Measurements from ENCODE around the gene ALDH18A1. TPM values are rescaled to one million over a fixed set of nuclear protein-coding genes. Genes with fewer than 3 reads are reported as not detected.

Gene ALDH18A1
- polyA plus RNA-seq, 1 donor from 2014 or later, result 45.7 TPM

DNA sequence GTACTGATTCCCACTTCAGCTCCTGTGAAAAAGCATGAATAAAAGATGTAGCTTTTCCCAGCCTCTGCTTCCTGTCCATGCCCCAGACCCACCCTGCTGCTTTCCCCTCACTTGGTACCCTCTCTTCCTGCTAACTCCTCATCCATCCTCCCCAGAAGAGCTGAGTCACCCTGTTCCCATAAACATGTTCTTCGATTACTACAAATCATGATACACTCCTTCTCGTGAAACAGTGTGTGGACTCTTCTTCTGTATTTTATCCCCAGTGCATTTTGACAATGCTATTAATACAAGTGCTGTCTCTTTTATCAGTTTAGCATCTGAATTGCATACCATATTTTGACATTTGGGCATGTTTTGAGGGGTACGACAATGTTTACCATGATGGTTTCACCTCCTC is 49.6 kb downstream of the ALDH18A1 start:
- Histone ChIP-seq H3K9ac (ENCODE audit: low read length) (no peak overlapping the region), H3K36me3 (ENCODE audit: insufficient read depth, low read length) (no peaks in the 10 kb centered on the region), H3F3A (ENCODE audit: insufficient read depth, low read length, poor library complexity, severe bottlenecking) (no peaks in the 10 kb centered on the region), H3K4me2 (ENCODE audit: low read length) (no peak overlapping the region), H2AFZ (ENCODE audit: low read depth, low read length) (no peak overlapping the region), H3K4me3 (ENCODE audit: low read length) (no peak overlapping the region), H3K27me3 (ENCODE audit: insufficient read depth, low read depth, low read length) (no peaks in the 10 kb centered on the region), H3K9me2 (ENCODE audit: insufficient read depth, low read length) (no peaks in the 10 kb centered on the region), H3K27ac (ENCODE audit: low read length) (no peak overlapping the region), H4K20me1 (ENCODE audit: insufficient read depth) (no peaks in the 10 kb centered on the region), H3K79me2 (replicated peaks; ENCODE audit: insufficient read depth, low read length) (no peaks in the 10 kb centered on the region), H3K9me3 (ENCODE audit: low read length) (no peaks in the 10 kb centered on the region)
- TF ChIP-seq POLR2AphosphoS5 (IDR thresholded peaks at IDR 0.05) (no peak), EP300 (conservative IDR thresholded peaks at IDR 0.05; ENCODE audit: poor library complexity, severe bottlenecking) (no peak), MXI1 (conservative IDR thresholded peaks at IDR 0.05; ENCODE audit: poor library complexity, severe bottlenecking) (no peak), CTCF (IDR thresholded peaks at IDR 0.05; ENCODE audit: poor library complexity, severe bottlenecking) (no peak), EZH2 (IDR thresholded peaks at IDR 0.05; ENCODE audit: borderline replicate concordance, insufficient read depth, low read length, poor library complexity, severe bottlenecking) (no peak), RAD21 (conservative IDR thresholded peaks at IDR 0.05) (no peak), SMC3 (conservative IDR thresholded peaks at IDR 0.05; ENCODE audit: poor library complexity) (no peak), TAF1 (IDR thresholded peaks at IDR 0.05; ENCODE audit: low read depth) (no peak)
- TF ChIP-seq, protein P1, sequence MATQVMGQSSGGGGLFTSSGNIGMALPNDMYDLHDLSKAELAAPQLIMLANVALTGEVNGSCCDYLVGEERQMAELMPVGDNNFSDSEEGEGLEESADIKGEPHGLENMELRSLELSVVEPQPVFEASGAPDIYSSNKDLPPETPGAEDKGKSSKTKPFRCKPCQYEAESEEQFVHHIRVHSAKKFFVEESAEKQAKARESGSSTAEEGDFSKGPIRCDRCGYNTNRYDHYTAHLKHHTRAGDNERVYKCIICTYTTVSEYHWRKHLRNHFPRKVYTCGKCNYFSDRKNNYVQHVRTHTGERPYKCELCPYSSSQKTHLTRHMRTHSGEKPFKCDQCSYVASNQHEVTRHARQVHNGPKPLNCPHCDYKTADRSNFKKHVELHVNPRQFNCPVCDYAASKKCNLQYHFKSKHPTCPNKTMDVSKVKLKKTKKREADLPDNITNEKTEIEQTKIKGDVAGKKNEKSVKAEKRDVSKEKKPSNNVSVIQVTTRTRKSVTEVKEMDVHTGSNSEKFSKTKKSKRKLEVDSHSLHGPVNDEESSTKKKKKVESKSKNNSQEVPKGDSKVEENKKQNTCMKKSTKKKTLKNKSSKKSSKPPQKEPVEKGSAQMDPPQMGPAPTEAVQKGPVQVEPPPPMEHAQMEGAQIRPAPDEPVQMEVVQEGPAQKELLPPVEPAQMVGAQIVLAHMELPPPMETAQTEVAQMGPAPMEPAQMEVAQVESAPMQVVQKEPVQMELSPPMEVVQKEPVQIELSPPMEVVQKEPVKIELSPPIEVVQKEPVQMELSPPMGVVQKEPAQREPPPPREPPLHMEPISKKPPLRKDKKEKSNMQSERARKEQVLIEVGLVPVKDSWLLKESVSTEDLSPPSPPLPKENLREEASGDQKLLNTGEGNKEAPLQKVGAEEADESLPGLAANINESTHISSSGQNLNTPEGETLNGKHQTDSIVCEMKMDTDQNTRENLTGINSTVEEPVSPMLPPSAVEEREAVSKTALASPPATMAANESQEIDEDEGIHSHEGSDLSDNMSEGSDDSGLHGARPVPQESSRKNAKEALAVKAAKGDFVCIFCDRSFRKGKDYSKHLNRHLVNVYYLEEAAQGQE (IDR thresholded peaks at IDR 0.05; ENCODE audit: borderline replicate concordance), result no peak

GRCh38 chr10:95605163-95605562 is 51.3 kb downstream of the ALDH18A1 start:
- Histone ChIP-seq H3K79me2 (replicated peaks; ENCODE audit: insufficient read depth, low read length) (no peaks in the 10 kb centered on the region), H3K27me3 (ENCODE audit: insufficient read depth, low read depth, low read length) (no peaks in the 10 kb centered on the region), H2AFZ (ENCODE audit: low read depth, low read length) (no peak overlapping the region), H3K36me3 (ENCODE audit: insufficient read depth, low read length) (no peaks in the 10 kb centered on the region), H3K9me3 (ENCODE audit: low read length) (no peaks in the 10 kb centered on the region), H3K4me2 (ENCODE audit: low read length) (no peak overlapping the region), H3K4me3 (ENCODE audit: low read length) (no peak overlapping the region), H3K9ac (ENCODE audit: low read length) (no peak overlapping the region), H3K9me2 (ENCODE audit: insufficient read depth, low read length) (no peaks in the 10 kb centered on the region), H3F3A (ENCODE audit: insufficient read depth, low read length, poor library complexity, severe bottlenecking) (no peaks in the 10 kb centered on the region), H4K20me1 (ENCODE audit: insufficient read depth) (no peaks in the 10 kb centered on the region), H3K27ac (ENCODE audit: low read length) (no peak overlapping the region)
- TF ChIP-seq EZH2 (IDR thresholded peaks at IDR 0.05; ENCODE audit: borderline replicate concordance, insufficient read depth, low read length, poor library complexity, severe bottlenecking), result no peak
- TF ChIP-seq SMC3 (conservative IDR thresholded peaks at IDR 0.05; ENCODE audit: poor library complexity), result no peak
- TF ChIP-seq MXI1 (conservative IDR thresholded peaks at IDR 0.05; ENCODE audit: poor library complexity, severe bottlenecking), result no peak
- TF ChIP-seq EP300 (conservative IDR thresholded peaks at IDR 0.05; ENCODE audit: poor library complexity, severe bottlenecking), result no peak
- TF ChIP-seq RAD21 (conservative IDR thresholded peaks at IDR 0.05), result no peak
- TF ChIP-seq CTCF (IDR thresholded peaks at IDR 0.05; ENCODE audit: poor library complexity, severe bottlenecking), result no peak
- no peak for TF ChIP-seq TAF1 (IDR thresholded peaks at IDR 0.05; ENCODE audit: low read depth)
- TF ChIP-seq, protein P1 (IDR thresholded peaks at IDR 0.05; ENCODE audit: borderline replicate concordance), result no peak
- TF ChIP-seq POLR2AphosphoS5 (IDR thresholded peaks at IDR 0.05), result no peak

Measured in neural cell (in vitro differentiated cells).